ENCODE measurements around the gene ABHD8.

ABHD8 gene

DNA sequence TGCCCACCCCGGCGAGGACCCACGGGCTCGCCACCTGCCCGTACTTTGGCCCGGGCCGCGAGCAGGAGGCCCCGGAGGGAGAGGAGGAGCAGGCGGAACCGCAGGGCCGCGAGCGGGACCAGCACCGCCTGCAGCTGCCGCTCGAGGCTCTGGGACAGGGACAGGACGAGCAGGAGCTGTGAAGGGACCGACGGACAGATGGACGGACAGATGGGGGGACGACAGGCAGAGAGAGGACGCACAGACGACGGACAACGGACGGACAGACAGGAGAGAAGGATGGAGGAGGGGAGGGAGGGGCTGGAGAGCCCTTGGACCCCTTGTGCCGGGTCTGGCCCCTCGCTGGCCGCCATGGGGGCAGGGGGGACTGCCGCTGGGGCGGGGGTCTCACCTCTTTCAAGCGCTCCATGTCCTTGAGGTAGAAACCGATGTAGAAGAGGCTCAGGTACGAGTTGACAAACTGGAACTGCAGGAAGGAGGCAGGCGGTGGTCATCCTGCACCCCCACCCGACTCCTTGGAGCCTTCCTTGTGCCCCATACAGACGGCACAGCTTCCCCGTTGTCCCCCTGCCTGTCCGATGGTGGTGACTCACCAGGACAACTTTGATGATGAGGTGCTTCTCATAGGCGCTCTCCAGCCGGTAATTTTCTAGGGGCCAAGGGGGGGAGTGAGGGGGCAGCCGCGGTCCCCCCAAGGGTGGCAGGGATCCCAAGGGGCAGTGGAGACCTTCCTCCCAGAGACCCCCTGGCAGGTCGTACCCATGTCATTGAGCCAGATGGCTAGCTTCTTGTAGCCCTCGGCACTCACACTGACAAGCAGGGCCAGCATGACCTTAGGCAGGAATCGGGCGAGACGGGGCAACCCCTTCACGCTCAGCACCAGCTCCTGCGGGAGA is 26.4 kb upstream of the ABHD8 start:
- TF ChIP-seq, protein P1, sequence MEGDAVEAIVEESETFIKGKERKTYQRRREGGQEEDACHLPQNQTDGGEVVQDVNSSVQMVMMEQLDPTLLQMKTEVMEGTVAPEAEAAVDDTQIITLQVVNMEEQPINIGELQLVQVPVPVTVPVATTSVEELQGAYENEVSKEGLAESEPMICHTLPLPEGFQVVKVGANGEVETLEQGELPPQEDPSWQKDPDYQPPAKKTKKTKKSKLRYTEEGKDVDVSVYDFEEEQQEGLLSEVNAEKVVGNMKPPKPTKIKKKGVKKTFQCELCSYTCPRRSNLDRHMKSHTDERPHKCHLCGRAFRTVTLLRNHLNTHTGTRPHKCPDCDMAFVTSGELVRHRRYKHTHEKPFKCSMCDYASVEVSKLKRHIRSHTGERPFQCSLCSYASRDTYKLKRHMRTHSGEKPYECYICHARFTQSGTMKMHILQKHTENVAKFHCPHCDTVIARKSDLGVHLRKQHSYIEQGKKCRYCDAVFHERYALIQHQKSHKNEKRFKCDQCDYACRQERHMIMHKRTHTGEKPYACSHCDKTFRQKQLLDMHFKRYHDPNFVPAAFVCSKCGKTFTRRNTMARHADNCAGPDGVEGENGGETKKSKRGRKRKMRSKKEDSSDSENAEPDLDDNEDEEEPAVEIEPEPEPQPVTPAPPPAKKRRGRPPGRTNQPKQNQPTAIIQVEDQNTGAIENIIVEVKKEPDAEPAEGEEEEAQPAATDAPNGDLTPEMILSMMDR (conservative IDR thresholded peaks at IDR 0.05; ENCODE audit: low read depth) = no peak
- DNase-seq (ENCODE audit: low spot score) = no peak
- ChIA-PET POLR2A (ENCODE audit: low non-redundant PET) (no interaction called here), CTCF (interaction anchor here (0.6 to 0.7 kb wide), 2 partner anchors 11 to 233 kb away, joined by 3 to 4 read pairs; no protein-coding TSS in a partner anchor)
- no peak overlapping the region for H3K27ac ChIP-seq

DNA sequence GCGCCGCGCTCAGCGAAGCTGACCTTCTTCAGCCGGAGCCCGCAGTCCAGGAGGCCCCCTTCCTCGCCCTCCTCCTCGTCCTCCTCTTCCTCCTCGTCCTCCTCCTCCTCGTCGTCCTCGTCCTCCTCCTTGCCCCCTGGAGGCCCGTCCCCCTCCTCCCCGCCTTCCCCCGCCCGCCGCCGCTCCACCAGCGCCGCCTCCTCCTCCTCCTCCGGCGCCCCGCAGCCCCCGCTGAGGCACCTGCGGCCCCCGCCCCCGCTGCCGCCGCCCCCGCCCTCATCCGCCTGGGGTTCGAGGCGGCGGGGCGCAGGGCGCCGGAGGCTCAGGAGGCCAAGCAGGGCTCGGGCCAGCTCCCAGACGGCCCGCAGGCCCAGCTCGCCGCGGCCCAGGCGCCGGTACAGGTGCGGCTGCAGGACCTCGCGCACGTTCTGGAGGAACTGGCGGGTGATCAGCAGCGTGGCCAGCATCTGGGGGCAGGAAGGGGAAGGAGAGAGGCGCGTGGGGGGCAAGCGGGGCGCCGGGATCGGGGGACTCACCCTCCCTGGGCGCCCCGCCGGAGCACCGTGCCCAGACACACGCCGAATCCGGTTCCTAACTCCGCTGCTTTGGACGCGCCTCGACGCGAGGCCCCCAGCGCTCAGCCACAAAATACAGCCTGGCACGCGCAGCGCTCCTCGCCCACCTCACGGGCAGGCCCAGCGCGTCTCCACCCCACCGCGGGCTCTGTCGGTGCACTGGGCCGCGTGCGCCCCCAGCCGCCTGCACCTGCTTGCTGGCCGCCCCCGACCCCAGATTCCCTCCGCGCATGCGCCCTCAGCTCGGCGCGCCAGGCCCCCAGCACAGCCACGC is 25.5 kb upstream of the ABHD8 start:
- TF ChIP-seq, protein P1 (conservative IDR thresholded peaks at IDR 0.05; ENCODE audit: low read depth) = no peak
- H3K27ac ChIP-seq = peak overlapping the region; percentile 97
- DNase-seq (ENCODE audit: low spot score) = no peak
- ChIA-PET POLR2A (ENCODE audit: low non-redundant PET) (no interaction called here), CTCF (no interaction called here)

- H3K27ac ChIP-seq = peak overlapping the region; percentile 97
- DNase-seq (ENCODE audit: low spot score) = peak; percentile 72
- ChIA-PET CTCF (no interaction called here), POLR2A (ENCODE audit: low non-redundant PET) (interaction anchor here (0.5 kb wide), 1 partner anchor 10 kb away, joined by 6 read pairs; no protein-coding TSS in a partner anchor)
- TF ChIP-seq, protein P1 (conservative IDR thresholded peaks at IDR 0.05; ENCODE audit: low read depth) = no peak; the same call in 1 of the 2 replicates
These were observed 24.7 kb upstream of the ABHD8 start for GRCh38 chr19:17327654-17328516.

GRCh38 chr19:17327068-17327653 is 23.9 kb upstream of the ABHD8 start:
- DNase-seq (ENCODE audit: low spot score) = no peak
- TF ChIP-seq, protein P1 (conservative IDR thresholded peaks at IDR 0.05; ENCODE audit: low read depth) = no peak
- ChIA-PET CTCF (no interaction called here), POLR2A (ENCODE audit: low non-redundant PET) (interaction anchor here (0.5 kb wide), 1 partner anchor 11 kb away, joined by 8 read pairs; no protein-coding TSS in a partner anchor)
- peak overlapping the region; percentile 97 for H3K27ac ChIP-seq

- H3K27ac ChIP-seq = peak overlapping the region; percentile 97
- POLR2A ChIA-PET (ENCODE audit: low non-redundant PET) = interaction anchor here (0.5 to 0.7 kb wide), 2 partner anchors 10 to 11 kb away, joined by 4 to 8 read pairs; no protein-coding TSS in a partner anchor
- peak; percentile 48 for DNase-seq (ENCODE audit: low spot score)
- TF ChIP-seq, protein P1 (conservative IDR thresholded peaks at IDR 0.05; ENCODE audit: low read depth) = no peak
- CTCF ChIA-PET = interaction anchor here (0.6 kb wide), 1 partner anchor 87 kb away, joined by 6 read pairs; no protein-coding TSS in a partner anchor
These were observed 23.4 kb upstream of the ABHD8 start for GRCh38 chr19:17326595-17326966.

Measured in RWPE1 (cell line).